ENCODE data around the gene DEPDC5. TPM values are rescaled to one million over a fixed set of nuclear protein-coding genes. Genes with fewer than 3 reads are reported as not detected.
A peak's percentile ranks its signal among the peaks of the same experiment; 100 is the strongest.

Gene DEPDC5
- total and polyA plus RNA-seq, 4 experiments from 2014 or later = 3.9 to 54.4 (median 32.0) TPM

DNA sequence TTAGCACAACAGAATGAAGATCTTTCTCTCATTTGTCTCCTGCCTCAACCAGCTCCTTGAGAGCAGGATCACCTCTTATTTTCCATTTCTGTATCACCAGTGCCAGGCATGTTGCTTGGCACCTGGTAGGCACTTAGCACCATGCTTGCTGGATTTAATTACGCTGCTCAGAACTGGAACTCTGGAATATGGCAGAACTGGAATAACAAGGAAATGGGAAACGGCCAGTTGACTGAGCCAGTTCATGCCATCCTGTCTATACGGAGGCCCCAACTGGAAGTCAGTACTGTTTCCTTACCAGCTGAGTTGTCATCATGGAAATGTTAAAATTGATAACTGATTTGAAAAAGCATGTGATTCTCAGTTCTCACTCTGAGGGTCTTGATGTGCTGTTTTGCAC is 121.0 kb downstream of the DEPDC5 start:
- no peak for DNase-seq
- no peaks in the 10 kb centered on the region for H3K4me1 ChIP-seq (ENCODE audit: insufficient read depth, low read length)
- no peak overlapping the region for H3K4me3 ChIP-seq (ENCODE audit: low read length in 2 of 2)
- H3K27me3 ChIP-seq (ENCODE audit: insufficient read depth, low read length) = no peaks in the 10 kb centered on the region
- H3K27ac ChIP-seq (ENCODE audit: low read depth, low read length) = no peak overlapping the region
- ChIA-PET POLR2A (ENCODE audit: partially characterized antibody) (no interaction called here), CTCF (ENCODE audit: partially characterized antibody) (no interaction called here)
- peaks cover 26% of the 10 kb centered on the region for H3K36me3 ChIP-seq (ENCODE audit: insufficient read depth, low read length)
- Mint-ChIP-seq H3K4me3 (no peak overlapping the region), H3K9me3 (no peaks in the 10 kb centered on the region), H3K36me3 (peaks cover 46 to 71% of the 10 kb centered on the region in 2 donors), H3K27me3 (no peaks in the 10 kb centered on the region), H3K4me1 (no peaks in the 10 kb centered on the region), H3K27ac (peak overlapping the region in 1 of 7 donors; percentile 36)
- intact Hi-C loops (cut with micrococcal nuclease) = no loop called here
- H3K9me3 ChIP-seq (ENCODE audit: control insufficient read depth in 1 of 2, low read length in 2 of 2) = no peaks in the 10 kb centered on the region

DNA sequence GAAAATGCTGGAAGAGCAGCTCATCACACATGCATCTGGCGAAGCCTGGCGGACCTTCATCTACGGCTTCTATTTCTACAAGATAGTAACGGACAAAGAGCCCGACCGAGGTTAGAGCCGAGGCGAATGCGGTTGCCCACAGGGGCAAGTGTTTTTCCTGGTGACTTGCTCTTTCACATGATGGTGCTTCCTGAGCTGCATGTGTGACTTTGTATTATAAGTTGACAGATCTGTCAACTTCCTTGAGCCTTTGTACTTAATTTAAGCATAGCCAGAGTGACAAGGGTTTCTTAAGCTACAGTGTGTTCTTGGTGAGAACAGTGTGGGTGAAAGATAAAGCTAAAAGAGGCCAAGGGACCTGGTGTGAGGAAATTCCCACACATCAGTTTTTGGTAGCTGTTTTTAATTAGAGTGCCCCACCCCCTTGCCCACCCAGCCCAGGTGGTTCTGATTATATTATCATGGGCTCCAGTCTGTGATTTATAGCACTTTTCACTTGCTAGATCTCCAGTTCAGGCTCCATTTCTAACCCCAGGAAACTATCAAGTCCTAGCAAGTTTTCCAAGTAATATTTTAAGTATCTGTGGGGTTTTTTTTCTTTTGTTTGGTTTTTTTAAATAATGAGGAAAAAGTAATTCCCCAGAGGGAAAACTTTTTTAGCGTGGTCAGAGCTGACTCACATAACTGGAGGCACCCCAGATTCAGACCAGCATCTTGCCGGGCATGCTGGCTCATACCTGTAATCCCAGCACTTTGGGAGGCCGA is 122.5 kb downstream of the DEPDC5 start:
- peaks cover 41 to 63% of the 10 kb centered on the region in 2 donors for H3K36me3 Mint-ChIP-seq
- Histone ChIP-seq H3K27ac (ENCODE audit: low read depth, low read length) (no peak overlapping the region), H3K9me3 (ENCODE audit: control insufficient read depth in 1 of 2, low read length in 2 of 2) (no peaks in the 10 kb centered on the region), H3K27me3 (ENCODE audit: insufficient read depth, low read length) (no peaks in the 10 kb centered on the region), H3K4me3 (ENCODE audit: low read length in 2 of 2) (no peak overlapping the region), H3K36me3 (ENCODE audit: insufficient read depth, low read length) (peaks cover 17% of the 10 kb centered on the region), H3K4me1 (ENCODE audit: insufficient read depth, low read length) (no peaks in the 10 kb centered on the region)
- ChIA-PET CTCF (ENCODE audit: partially characterized antibody) (interaction anchor here (0.8 to 1.0 kb wide), 2 partner anchors 70 to 94 kb away, joined by 3 read pairs; no protein-coding TSS in a partner anchor), POLR2A (ENCODE audit: partially characterized antibody) (no interaction called here)
- no peaks in the 10 kb centered on the region for H3K27me3 Mint-ChIP-seq
- H3K9me3 Mint-ChIP-seq = no peaks in the 10 kb centered on the region
- no peak overlapping the region for H3K27ac Mint-ChIP-seq
- intact Hi-C loops (cut with micrococcal nuclease) = no loop called here
- H3K4me1 Mint-ChIP-seq = no peaks in the 10 kb centered on the region
- no peak overlapping the region for H3K4me3 Mint-ChIP-seq
- DNase-seq = no peak

DNA sequence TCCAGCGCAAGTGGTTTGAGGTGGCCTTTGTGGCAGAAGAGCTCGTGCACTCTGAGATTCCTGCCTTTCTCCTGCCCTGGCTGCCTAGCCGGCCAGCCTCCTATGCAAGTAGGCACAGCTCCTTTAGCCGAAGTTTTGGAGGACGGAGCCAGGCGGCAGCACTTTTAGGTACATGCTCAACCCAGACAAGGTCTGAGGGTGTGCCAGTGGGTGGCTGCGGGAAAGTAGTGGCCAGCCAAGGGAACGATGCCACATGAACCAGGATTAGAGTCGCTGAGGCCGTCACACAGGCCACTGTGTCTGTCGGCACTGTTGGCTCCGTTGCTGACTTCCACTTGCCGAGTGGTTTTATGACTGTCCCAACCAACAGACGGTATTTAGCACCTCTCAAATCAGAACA is 125.8 kb downstream of the DEPDC5 start:
- intact Hi-C loops (cut with micrococcal nuclease) = no loop called here

DNA sequence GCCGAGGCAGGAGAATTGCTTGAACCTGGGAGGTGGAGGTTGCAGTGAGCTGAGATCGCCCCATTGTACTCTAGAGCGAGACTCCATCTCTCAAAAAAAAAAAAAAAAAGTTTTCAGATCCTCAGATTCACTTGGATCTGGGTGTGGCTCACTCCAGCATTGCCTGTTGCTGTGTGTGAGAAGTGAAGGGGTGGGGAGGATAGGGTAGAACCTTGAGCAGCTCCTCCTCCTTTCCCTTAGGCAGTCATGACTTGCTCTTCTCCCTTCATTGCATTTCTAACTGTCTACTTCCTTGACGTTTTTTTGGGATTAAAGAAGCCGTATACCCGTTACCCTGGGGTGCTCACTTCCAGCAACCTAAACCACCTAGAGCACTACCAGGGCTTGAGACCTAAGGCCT is 127.4 kb downstream of the DEPDC5 start:
- Mint-ChIP-seq H3K27ac (no peak overlapping the region), H3K27me3 (no peaks in the 10 kb centered on the region), H3K4me3 (no peak overlapping the region), H3K9me3 (no peaks in the 10 kb centered on the region), H3K36me3 (peaks cover 41 to 54% of the 10 kb centered on the region in 2 donors), H3K4me1 (no peaks in the 10 kb centered on the region)
- Histone ChIP-seq H3K9me3 (ENCODE audit: control insufficient read depth in 1 of 2, low read length in 2 of 2) (no peaks in the 10 kb centered on the region), H3K4me1 (ENCODE audit: insufficient read depth, low read length) (no peaks in the 10 kb centered on the region), H3K27me3 (ENCODE audit: insufficient read depth, low read length) (no peaks in the 10 kb centered on the region), H3K27ac (ENCODE audit: low read depth, low read length) (no peak overlapping the region), H3K4me3 (ENCODE audit: low read length in 2 of 2) (no peak overlapping the region), H3K36me3 (ENCODE audit: insufficient read depth, low read length) (peaks cover 11% of the 10 kb centered on the region)
- intact Hi-C loops (cut with micrococcal nuclease) = no loop called here
- ChIA-PET POLR2A (ENCODE audit: partially characterized antibody) (no interaction called here), CTCF (ENCODE audit: partially characterized antibody) (no interaction called here)
- DNase-seq = no peak

More for the DNA sequence above, 125.8 kb downstream of the DEPDC5 start:
- Histone ChIP-seq H3K36me3 (ENCODE audit: insufficient read depth, low read length) (peaks cover 14% of the 10 kb centered on the region), H3K27ac (ENCODE audit: low read depth, low read length) (no peak overlapping the region), H3K4me1 (ENCODE audit: insufficient read depth, low read length) (no peaks in the 10 kb centered on the region), H3K4me3 (ENCODE audit: low read length in 2 of 2) (no peak overlapping the region), H3K27me3 (ENCODE audit: insufficient read depth, low read length) (no peaks in the 10 kb centered on the region), H3K9me3 (ENCODE audit: control insufficient read depth in 1 of 2, low read length in 2 of 2) (no peaks in the 10 kb centered on the region)
- ChIA-PET POLR2A (ENCODE audit: partially characterized antibody) (no interaction called here), CTCF (ENCODE audit: partially characterized antibody) (interaction anchor here (1.5 kb wide), 1 partner anchor 72 kb away, joined by 3 read pairs; no protein-coding TSS in a partner anchor)
- Mint-ChIP-seq H3K27me3 (no peaks in the 10 kb centered on the region), H3K27ac (no peak overlapping the region), H3K4me3 (no peak overlapping the region), H3K36me3 (peaks cover 36 to 53% of the 10 kb centered on the region in 2 donors), H3K9me3 (no peaks in the 10 kb centered on the region), H3K4me1 (no peaks in the 10 kb centered on the region)
- no peak for DNase-seq

DNA sequence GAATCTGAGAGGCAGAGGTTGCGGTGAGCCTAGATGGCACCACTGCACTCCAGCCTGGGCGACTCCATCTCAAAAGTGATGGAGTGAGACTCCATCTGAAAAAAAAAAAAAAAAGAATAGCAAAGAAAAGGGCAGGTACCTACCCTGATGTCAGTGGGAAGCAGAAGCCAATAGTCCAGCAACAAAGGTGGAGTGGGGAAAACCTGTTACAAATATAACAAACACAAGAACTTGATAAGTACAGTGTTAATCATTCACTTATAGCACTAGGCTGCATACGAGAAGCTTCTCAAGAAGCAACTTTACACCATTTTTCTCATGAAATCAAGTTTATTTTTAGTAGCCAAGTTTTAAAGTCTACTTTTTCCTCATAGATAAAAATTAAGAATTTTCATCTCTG is 128.0 kb downstream of the DEPDC5 start:
- ChIA-PET CTCF (ENCODE audit: partially characterized antibody) (no interaction called here), POLR2A (ENCODE audit: partially characterized antibody) (no interaction called here)
- no peaks in the 10 kb centered on the region for H3K9me3 ChIP-seq (ENCODE audit: control insufficient read depth in 1 of 2, low read length in 2 of 2)
- no peak overlapping the region for H3K4me3 Mint-ChIP-seq
- no peaks in the 10 kb centered on the region for H3K9me3 Mint-ChIP-seq
- no peak for DNase-seq
- intact Hi-C loops (cut with micrococcal nuclease) = no loop called here
- H3K4me1 ChIP-seq (ENCODE audit: insufficient read depth, low read length) = no peaks in the 10 kb centered on the region
- no peaks in the 10 kb centered on the region for H3K27me3 Mint-ChIP-seq
- H3K36me3 Mint-ChIP-seq = peaks cover 38 to 53% of the 10 kb centered on the region in 2 donors
- no peak overlapping the region for H3K27ac Mint-ChIP-seq
- H3K4me3 ChIP-seq (ENCODE audit: low read length in 2 of 2) = no peak overlapping the region
- H3K36me3 ChIP-seq (ENCODE audit: insufficient read depth, low read length) = peaks cover 9% of the 10 kb centered on the region
- H3K4me1 Mint-ChIP-seq = no peaks in the 10 kb centered on the region
- no peak overlapping the region for H3K27ac ChIP-seq (ENCODE audit: low read depth, low read length)
- no peaks in the 10 kb centered on the region for H3K27me3 ChIP-seq (ENCODE audit: insufficient read depth, low read length)

DNA sequence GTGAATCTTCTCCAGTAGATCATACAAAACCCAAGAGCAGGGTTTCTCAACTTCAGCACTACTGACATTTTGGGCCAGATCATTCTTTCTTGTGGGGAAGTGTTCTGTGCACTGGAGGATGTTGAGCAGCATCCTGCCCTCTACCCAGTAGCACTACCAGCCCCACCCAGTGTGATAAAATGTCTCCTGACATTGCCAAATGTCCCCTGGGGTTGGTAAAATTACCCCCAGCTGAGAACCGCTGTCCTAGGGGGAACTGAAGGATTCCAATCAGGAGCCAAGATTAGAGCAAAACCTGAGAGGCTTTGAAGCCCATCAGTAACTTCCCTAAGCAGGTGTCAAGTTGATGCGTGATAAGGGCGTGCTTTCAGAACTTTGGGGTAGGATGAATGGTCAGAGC is 129.2 kb downstream of the DEPDC5 start:
- Histone ChIP-seq H3K27me3 (ENCODE audit: insufficient read depth, low read length) (no peaks in the 10 kb centered on the region), H3K36me3 (ENCODE audit: insufficient read depth, low read length) (peaks cover 9% of the 10 kb centered on the region), H3K27ac (ENCODE audit: low read depth, low read length) (no peak overlapping the region), H3K4me3 (ENCODE audit: low read length in 2 of 2) (no peak overlapping the region), H3K4me1 (ENCODE audit: insufficient read depth, low read length) (no peaks in the 10 kb centered on the region), H3K9me3 (ENCODE audit: control insufficient read depth in 1 of 2, low read length in 2 of 2) (no peaks in the 10 kb centered on the region)
- POLR2A ChIA-PET (ENCODE audit: partially characterized antibody) = no interaction called here
- intact Hi-C loops (cut with micrococcal nuclease) = no loop called here
- Mint-ChIP-seq H3K36me3 (peaks cover 44 to 53% of the 10 kb centered on the region in 2 donors), H3K4me3 (no peak overlapping the region), H3K27me3 (no peaks in the 10 kb centered on the region), H3K9me3 (no peaks in the 10 kb centered on the region), H3K27ac (no peak overlapping the region), H3K4me1 (peaks cover 0 to 1% (median 0%) of the 10 kb centered on the region in 4 donors)
- CTCF ChIA-PET (ENCODE audit: partially characterized antibody) = no interaction called here
- no peak for DNase-seq

DNA sequence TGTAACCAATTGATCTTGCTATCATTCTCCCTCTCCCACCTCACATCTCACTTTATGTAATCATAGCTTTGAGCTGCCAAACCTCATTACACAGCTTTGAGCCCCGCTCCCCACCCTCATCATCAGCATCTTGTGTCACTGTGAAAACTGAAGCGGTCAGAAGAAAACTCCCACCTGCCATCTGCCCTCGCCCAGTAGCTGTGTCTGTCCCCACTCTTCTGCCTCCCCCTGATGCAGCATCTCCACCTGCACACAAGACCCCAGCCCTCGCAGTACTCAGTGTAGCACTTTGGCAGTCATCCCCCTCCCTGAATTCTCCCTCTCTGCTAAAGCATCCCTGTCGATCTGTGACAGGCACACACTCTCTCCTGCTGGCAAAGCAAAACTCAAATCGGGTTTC is 130.2 kb downstream of the DEPDC5 start:
- Histone ChIP-seq H3K36me3 (ENCODE audit: insufficient read depth, low read length) (peaks cover 9% of the 10 kb centered on the region), H3K9me3 (ENCODE audit: control insufficient read depth in 1 of 2, low read length in 2 of 2) (no peaks in the 10 kb centered on the region), H3K27ac (ENCODE audit: low read depth, low read length) (no peak overlapping the region), H3K4me1 (ENCODE audit: insufficient read depth, low read length) (no peaks in the 10 kb centered on the region), H3K4me3 (ENCODE audit: low read length in 2 of 2) (no peak overlapping the region), H3K27me3 (ENCODE audit: insufficient read depth, low read length) (no peaks in the 10 kb centered on the region)
- H3K4me3 Mint-ChIP-seq = no peak overlapping the region
- ChIA-PET POLR2A (ENCODE audit: partially characterized antibody) (no interaction called here), CTCF (ENCODE audit: partially characterized antibody) (no interaction called here)
- H3K27me3 Mint-ChIP-seq = no peaks in the 10 kb centered on the region
- intact Hi-C loops (cut with micrococcal nuclease) = no loop called here
- H3K27ac Mint-ChIP-seq = peak overlapping the region in 2 of 7 donors; percentile 29 to 59
- no peaks in the 10 kb centered on the region for H3K9me3 Mint-ChIP-seq
- H3K4me1 Mint-ChIP-seq = peaks cover 0 to 1% (median 0%) of the 10 kb centered on the region in 4 donors
- H3K36me3 Mint-ChIP-seq = peaks cover 42 to 49% of the 10 kb centered on the region in 2 donors
- DNase-seq = no peak
